ENCODE measurements around the gene TSACC.

Gene TSACC

GRCh38 chr1:156359249-156359648, 20.9 kb downstream of the TSACC start:
- H3K9ac ChIP-seq (ENCODE audit: low read depth, low read length), result no peak overlapping the region
- H4K20me1 ChIP-seq (ENCODE audit: insufficient read depth, low read length), result no peaks in the 10 kb centered on the region
- H3K4me1 ChIP-seq (ENCODE audit: insufficient read depth, low read length), result peaks cover 7% of the 10 kb centered on the region; the same call in 1 of the 2 replicates
- no peak overlapping the region for H3K4me2 ChIP-seq (ENCODE audit: insufficient read depth, low read length)
- no peaks in the 10 kb centered on the region for H3K9me3 ChIP-seq (ENCODE audit: insufficient read depth, low read length, severe bottlenecking)
- H3K79me2 ChIP-seq (ENCODE audit: insufficient read depth, low read length), result no peaks in the 10 kb centered on the region
- H3K4me3 ChIP-seq (ENCODE audit: low read depth in 1 of 2, low read length in 2 of 2), result no peak overlapping the region
- ATAC-seq (ENCODE audit: insufficient read depth, low read depth) (no peak), DNase-seq (no peak)
- H3K27me3 ChIP-seq (ENCODE audit: insufficient read depth, low read length, poor library complexity), result peaks cover 24% of the 10 kb centered on the region
- TF ChIP-seq, protein P1, sequence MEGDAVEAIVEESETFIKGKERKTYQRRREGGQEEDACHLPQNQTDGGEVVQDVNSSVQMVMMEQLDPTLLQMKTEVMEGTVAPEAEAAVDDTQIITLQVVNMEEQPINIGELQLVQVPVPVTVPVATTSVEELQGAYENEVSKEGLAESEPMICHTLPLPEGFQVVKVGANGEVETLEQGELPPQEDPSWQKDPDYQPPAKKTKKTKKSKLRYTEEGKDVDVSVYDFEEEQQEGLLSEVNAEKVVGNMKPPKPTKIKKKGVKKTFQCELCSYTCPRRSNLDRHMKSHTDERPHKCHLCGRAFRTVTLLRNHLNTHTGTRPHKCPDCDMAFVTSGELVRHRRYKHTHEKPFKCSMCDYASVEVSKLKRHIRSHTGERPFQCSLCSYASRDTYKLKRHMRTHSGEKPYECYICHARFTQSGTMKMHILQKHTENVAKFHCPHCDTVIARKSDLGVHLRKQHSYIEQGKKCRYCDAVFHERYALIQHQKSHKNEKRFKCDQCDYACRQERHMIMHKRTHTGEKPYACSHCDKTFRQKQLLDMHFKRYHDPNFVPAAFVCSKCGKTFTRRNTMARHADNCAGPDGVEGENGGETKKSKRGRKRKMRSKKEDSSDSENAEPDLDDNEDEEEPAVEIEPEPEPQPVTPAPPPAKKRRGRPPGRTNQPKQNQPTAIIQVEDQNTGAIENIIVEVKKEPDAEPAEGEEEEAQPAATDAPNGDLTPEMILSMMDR (IDR thresholded peaks at IDR 0.05; ENCODE audit: borderline replicate concordance, extremely low read depth, low read length, poor library complexity, severe bottlenecking), result no peak
- TF ChIP-seq EZH2 (IDR thresholded peaks at IDR 0.05; ENCODE audit: borderline replicate concordance, low read depth, low read length, severe bottlenecking), result no peak
- H3K36me3 ChIP-seq (ENCODE audit: insufficient read depth, low read length), result no peaks in the 10 kb centered on the region
- H2AFZ ChIP-seq (ENCODE audit: low read depth, low read length), result no peak overlapping the region
- no peak overlapping the region for H3K27ac ChIP-seq (ENCODE audit: low read length)

GRCh38 chr1:156359973-156360372, 21.6 kb downstream of the TSACC start:
- no peak for ATAC-seq (ENCODE audit: insufficient read depth, low read depth)
- TF ChIP-seq, protein P1 (IDR thresholded peaks at IDR 0.05; ENCODE audit: borderline replicate concordance, extremely low read depth, low read length, poor library complexity, severe bottlenecking), result peak; percentile 28
- no peak for TF ChIP-seq EZH2 (IDR thresholded peaks at IDR 0.05; ENCODE audit: borderline replicate concordance, low read depth, low read length, severe bottlenecking)
- no peaks in the 10 kb centered on the region for H3K79me2 ChIP-seq (ENCODE audit: insufficient read depth, low read length)
- H3K36me3 ChIP-seq (ENCODE audit: insufficient read depth, low read length), result no peaks in the 10 kb centered on the region
- no peaks in the 10 kb centered on the region for H4K20me1 ChIP-seq (ENCODE audit: insufficient read depth, low read length)
- no peak overlapping the region for H3K4me3 ChIP-seq (ENCODE audit: low read depth in 1 of 2, low read length in 2 of 2)
- no peak overlapping the region for H3K27ac ChIP-seq (ENCODE audit: low read length)
- no peak overlapping the region for H3K4me2 ChIP-seq (ENCODE audit: insufficient read depth, low read length)
- H2AFZ ChIP-seq (ENCODE audit: low read depth, low read length), result no peak overlapping the region
- H3K9ac ChIP-seq (ENCODE audit: low read depth, low read length), result no peak overlapping the region
- no peaks in the 10 kb centered on the region for H3K9me3 ChIP-seq (ENCODE audit: insufficient read depth, low read length, severe bottlenecking)
- peaks cover 7% of the 10 kb centered on the region; the same call in 1 of the 2 replicates for H3K4me1 ChIP-seq (ENCODE audit: insufficient read depth, low read length)
- peaks cover 28% of the 10 kb centered on the region for H3K27me3 ChIP-seq (ENCODE audit: insufficient read depth, low read length, poor library complexity)
- DNase-seq, result no peak

DNA sequence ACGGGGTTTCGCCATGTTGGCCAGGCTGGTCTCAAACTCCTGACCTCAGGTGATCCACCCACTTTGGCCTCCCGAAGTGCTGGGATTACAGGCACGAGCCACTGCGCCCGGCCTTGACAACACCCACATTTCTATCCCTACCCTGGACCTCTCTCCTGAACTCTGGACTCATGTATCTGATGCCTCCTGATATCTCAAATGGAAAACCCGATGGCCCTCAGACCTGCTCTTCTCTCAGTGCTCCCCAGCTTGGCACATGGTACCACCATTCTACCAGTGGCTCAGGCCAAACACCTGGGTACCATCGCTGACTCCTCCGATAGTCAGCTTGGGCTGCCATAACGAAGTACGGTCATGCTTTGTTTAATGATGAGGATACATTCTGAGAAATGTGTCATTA, 22.2 kb downstream of the TSACC start:
- Histone ChIP-seq H2AFZ (ENCODE audit: low read depth, low read length) (no peak overlapping the region), H3K79me2 (ENCODE audit: insufficient read depth, low read length) (no peaks in the 10 kb centered on the region), H3K4me1 (ENCODE audit: insufficient read depth, low read length) (peaks cover 7% of the 10 kb centered on the region; the same call in 1 of the 2 replicates), H3K27ac (ENCODE audit: low read length) (no peak overlapping the region), H3K4me3 (ENCODE audit: low read depth in 1 of 2, low read length in 2 of 2) (no peak overlapping the region), H3K27me3 (ENCODE audit: insufficient read depth, low read length, poor library complexity) (peaks cover 28% of the 10 kb centered on the region), H3K4me2 (ENCODE audit: insufficient read depth, low read length) (no peak overlapping the region), H4K20me1 (ENCODE audit: insufficient read depth, low read length) (no peaks in the 10 kb centered on the region), H3K9me3 (ENCODE audit: insufficient read depth, low read length, severe bottlenecking) (no peaks in the 10 kb centered on the region), H3K9ac (ENCODE audit: low read depth, low read length) (no peak overlapping the region), H3K36me3 (ENCODE audit: insufficient read depth, low read length) (no peaks in the 10 kb centered on the region)
- no peak for ATAC-seq (ENCODE audit: insufficient read depth, low read depth)
- DNase-seq, result no peak
- TF ChIP-seq, protein P1 (IDR thresholded peaks at IDR 0.05; ENCODE audit: borderline replicate concordance, extremely low read depth, low read length, poor library complexity, severe bottlenecking), result no peak
- TF ChIP-seq EZH2 (IDR thresholded peaks at IDR 0.05; ENCODE audit: borderline replicate concordance, low read depth, low read length, severe bottlenecking), result no peak

- H3K4me1 ChIP-seq (ENCODE audit: insufficient read depth, low read length), result no peaks in the 10 kb centered on the region
- no peak overlapping the region for H3K9ac ChIP-seq (ENCODE audit: low read depth, low read length)
- no peak overlapping the region for H3K27ac ChIP-seq (ENCODE audit: low read length)
- no peak overlapping the region for H3K4me3 ChIP-seq (ENCODE audit: low read depth in 1 of 2, low read length in 2 of 2)
- H3K9me3 ChIP-seq (ENCODE audit: insufficient read depth, low read length, severe bottlenecking), result no peaks in the 10 kb centered on the region
- ATAC-seq (ENCODE audit: insufficient read depth, low read depth) (no peak), DNase-seq (no peak)
- TF ChIP-seq, protein P1 (IDR thresholded peaks at IDR 0.05; ENCODE audit: borderline replicate concordance, extremely low read depth, low read length, poor library complexity, severe bottlenecking), result no peak
- no peak for TF ChIP-seq EZH2 (IDR thresholded peaks at IDR 0.05; ENCODE audit: borderline replicate concordance, low read depth, low read length, severe bottlenecking)
- H3K36me3 ChIP-seq (ENCODE audit: insufficient read depth, low read length), result no peaks in the 10 kb centered on the region
- H3K27me3 ChIP-seq (ENCODE audit: insufficient read depth, low read length, poor library complexity), result peaks cover 5% of the 10 kb centered on the region
- no peaks in the 10 kb centered on the region for H3K79me2 ChIP-seq (ENCODE audit: insufficient read depth, low read length)
- no peak overlapping the region for H2AFZ ChIP-seq (ENCODE audit: low read depth, low read length)
- no peak overlapping the region for H3K4me2 ChIP-seq (ENCODE audit: insufficient read depth, low read length)
- no peaks in the 10 kb centered on the region for H4K20me1 ChIP-seq (ENCODE audit: insufficient read depth, low read length)
Observed at GRCh38 chr1:156365754-156366153, 27.4 kb downstream of the TSACC start.

Data from DND-41 (cell line).